NCI-H226 (cell line): Measurements from ENCODE around the gene PAQR7.

Experiments
- DNase-seq: peaks from one replicate; pipeline ENCODE4 v3.0.0-alpha.2; 2015

Gene PAQR7

GRCh38 chr1:25900219-25900618 is 24.7 kb upstream of the PAQR7 start:
- no peak for DNase-seq

- DNase-seq: no peak
Observed at GRCh38 chr1:25899792-25900191, 24.3 kb upstream of the PAQR7 start.

- DNase-seq: no peak
Observed at GRCh38 chr1:25898223-25899015, 22.9 kb upstream of the PAQR7 start.

- DNase-seq: no peak
Observed at GRCh38 chr1:25897754-25898153, 22.2 kb upstream of the PAQR7 start.

- DNase-seq: peak; percentile 38
Observed at GRCh38 chr1:25896266-25896665, 20.8 kb upstream of the PAQR7 start.

- peak; percentile 48 for DNase-seq
Observed at GRCh38 chr1:25895365-25895990, 20.0 kb upstream of the PAQR7 start.

GRCh38 chr1:25893116-25893515 is 17.6 kb upstream of the PAQR7 start:
- no peak for DNase-seq

- no peak for DNase-seq
Observed at GRCh38 chr1:25891606-25892005, 16.1 kb upstream of the PAQR7 start.

GRCh38 chr1:25890239-25891034 is 14.9 kb upstream of the PAQR7 start:
- peak; percentile 76 for DNase-seq

- DNase-seq: no peak
Observed at GRCh38 chr1:25889470-25889869, 14.0 kb upstream of the PAQR7 start.

- no peak for DNase-seq
Observed at GRCh38 chr1:25888426-25888987, 13.0 kb upstream of the PAQR7 start.

- no peak for DNase-seq
Observed at GRCh38 chr1:25885602-25886001, 10.1 kb upstream of the PAQR7 start.

- no peak for DNase-seq
Observed at GRCh38 chr1:25881266-25881665, 5.8 kb upstream of the PAQR7 start.

- no peak for DNase-seq
Observed at GRCh38 chr1:25880518-25880917, 5.0 kb upstream of the PAQR7 start.

GRCh38 chr1:25879675-25880074 is 4.2 kb upstream of the PAQR7 start:
- DNase-seq: no peak

- DNase-seq: no peak
Observed at GRCh38 chr1:25878690-25879089, 3.2 kb upstream of the PAQR7 start.

- no peak for DNase-seq
Observed at GRCh38 chr1:25877155-25877554, 1.6 kb upstream of the PAQR7 start.

- no peak for DNase-seq
Observed at GRCh38 chr1:25876693-25877077, 1.2 kb upstream of the PAQR7 start.

GRCh38 chr1:25875856-25876692 is 566 bp upstream of the PAQR7 start:
- DNase-seq: no peak

- DNase-seq: no peak
Observed at GRCh38 chr1:25874635-25875153, 814 bp downstream of the PAQR7 start.

- DNase-seq: no peak
Observed at GRCh38 chr1:25874209-25874608, 1.3 kb downstream of the PAQR7 start.

GRCh38 chr1:25873120-25873519 is 2.4 kb downstream of the PAQR7 start:
- peak; percentile 29 for DNase-seq
